Neural crest cell (in vitro differentiated cells): Measurements from ENCODE around the gene HOXB9. TPM values are rescaled to one million over a fixed set of nuclear protein-coding genes. Genes with fewer than 3 reads are reported as not detected.

Experiments used
- DNase-seq: peaks from one replicate; pipeline ENCODE4 v3.0.0; 2021; ENCODE audit warnings: low read depth, mixed read lengths, low spot score
- H3K27ac Mint-ChIP-seq: one replicate; pipeline ENCODE4 v1.8.0; 2021; ENCODE audit warnings: mild to moderate bottlenecking, mixed read lengths; ENCODE audit not compliant: unreplicated experiment
- H3K27me3 Mint-ChIP-seq: 2 replicates; pipeline ENCODE4 v1.8.0; 2021; ENCODE audit warnings: low read depth, mild to moderate bottlenecking, mixed read lengths
- H3K36me3 Mint-ChIP-seq: 2 replicates; pipeline ENCODE4 v1.8.0; 2021; ENCODE audit warnings: low read depth, mild to moderate bottlenecking, mixed read lengths
- H3K4me1 Mint-ChIP-seq: 2 replicates; pipeline ENCODE4 v1.8.0; 2021; ENCODE audit warnings: mixed read lengths
- H3K4me3 Mint-ChIP-seq: one replicate; pipeline ENCODE4 v1.8.0; 2021; ENCODE audit warnings: mild to moderate bottlenecking, mixed read lengths
- H3K9me3 Mint-ChIP-seq: 2 replicates; pipeline ENCODE4 v1.8.0; 2021; ENCODE audit warnings: mixed read lengths
- CTCF ChIP-seq: fragments of 200-600 bp; sonication (generic); conservative IDR thresholded peaks from 2 replicates; pipeline ENCODE4 v1.5.0; 2021; ENCODE audit warnings: antibody characterized with exemption, mild to moderate bottlenecking
- total RNA-seq: library from RNA; stranded (reverse); gene quantifications from 2 replicates; pipeline ENCODE4 v1.2.1, GENCODE V29; 2021

HOXB9 gene
- total RNA-seq, 1 donor from 2014 or later: 89.8 TPM

GRCh38 chr17:48612456-48612853 lies 13.7 kb downstream of the HOXB9 start:
- peaks cover 100% of the 10 kb centered on the region for H3K27me3 Mint-ChIP-seq
- H3K4me3 Mint-ChIP-seq: peak overlapping the region; percentile 91
- no peak for DNase-seq
- H3K4me1 Mint-ChIP-seq: peaks cover 21% of the 10 kb centered on the region
- H3K27ac Mint-ChIP-seq: peak overlapping the region; percentile 96
- TF ChIP-seq CTCF: no peak
- peaks cover 12% of the 10 kb centered on the region for H3K36me3 Mint-ChIP-seq
- no peaks in the 10 kb centered on the region for H3K9me3 Mint-ChIP-seq

- TF ChIP-seq CTCF: no peak
- Mint-ChIP-seq H3K4me3 (peak overlapping the region; percentile 91), H3K27me3 (peaks cover 100% of the 10 kb centered on the region), H3K36me3 (peaks cover 13% of the 10 kb centered on the region), H3K9me3 (no peaks in the 10 kb centered on the region), H3K4me1 (peaks cover 23% of the 10 kb centered on the region), H3K27ac (no peak overlapping the region)
- no peak for DNase-seq
Observed at GRCh38 chr17:48611681-48612455, 14.3 kb downstream of the HOXB9 start.

- Mint-ChIP-seq H3K4me1 (peaks cover 28% of the 10 kb centered on the region), H3K27ac (peak overlapping the region; percentile 53)
Observed at GRCh38 chr17:48611213-48611612, 14.9 kb downstream of the HOXB9 start.

GRCh38 chr17:48610282-48611211 lies 15.6 kb downstream of the HOXB9 start, which contains the start of gene HOXB7:
TSS of gene HOXB7 (minus strand) at chr17:48611017. CDS start at chr17:48610918, 99 bp downstream.
- peaks cover 17% of the 10 kb centered on the region for H3K36me3 Mint-ChIP-seq
- peaks cover 28% of the 10 kb centered on the region for H3K4me1 Mint-ChIP-seq
- peaks cover 100% of the 10 kb centered on the region for H3K27me3 Mint-ChIP-seq
- no peaks in the 10 kb centered on the region for H3K9me3 Mint-ChIP-seq
- peak within 1 kb of the TSS; percentile 53 for H3K27ac Mint-ChIP-seq
- peak within 1 kb of the TSS; percentile 91 for H3K4me3 Mint-ChIP-seq
- TF ChIP-seq CTCF: no peak
- no peak for DNase-seq

More at GRCh38 chr17:48611213-48611612, 14.9 kb downstream of the HOXB9 start:
- H3K9me3 Mint-ChIP-seq: no peaks in the 10 kb centered on the region
- TF ChIP-seq CTCF: no peak
- H3K36me3 Mint-ChIP-seq: peaks cover 17% of the 10 kb centered on the region
- peaks cover 100% of the 10 kb centered on the region for H3K27me3 Mint-ChIP-seq
- H3K4me3 Mint-ChIP-seq: peak overlapping the region; percentile 91
- DNase-seq: no peak

- peaks cover 100% of the 10 kb centered on the region for H3K27me3 Mint-ChIP-seq
- no peaks in the 10 kb centered on the region for H3K9me3 Mint-ChIP-seq
- peak overlapping the region; percentile 82 for H3K4me3 Mint-ChIP-seq
- no peak for DNase-seq
- H3K4me1 Mint-ChIP-seq: peaks cover 28% of the 10 kb centered on the region
- peaks cover 18% of the 10 kb centered on the region for H3K36me3 Mint-ChIP-seq
- no peak for TF ChIP-seq CTCF
- H3K27ac Mint-ChIP-seq: no peak overlapping the region
Observed at GRCh38 chr17:48609759-48610281, 16.3 kb downstream of the HOXB9 start.
